ENCODE results near the gene TIGAR. TPM values are rescaled to one million over a fixed set of nuclear protein-coding genes. Genes with fewer than 3 reads are reported as not detected.
A peak's percentile ranks its signal among the peaks of the same experiment; 100 is the strongest.

TIGAR gene, protein sequence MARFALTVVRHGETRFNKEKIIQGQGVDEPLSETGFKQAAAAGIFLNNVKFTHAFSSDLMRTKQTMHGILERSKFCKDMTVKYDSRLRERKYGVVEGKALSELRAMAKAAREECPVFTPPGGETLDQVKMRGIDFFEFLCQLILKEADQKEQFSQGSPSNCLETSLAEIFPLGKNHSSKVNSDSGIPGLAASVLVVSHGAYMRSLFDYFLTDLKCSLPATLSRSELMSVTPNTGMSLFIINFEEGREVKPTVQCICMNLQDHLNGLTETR
- polyA plus RNA-seq (2013, experiment 1 of 2), result 13.7 TPM
- polyA plus RNA-seq (2013, experiment 2 of 2), result 13.9 TPM

DNA sequence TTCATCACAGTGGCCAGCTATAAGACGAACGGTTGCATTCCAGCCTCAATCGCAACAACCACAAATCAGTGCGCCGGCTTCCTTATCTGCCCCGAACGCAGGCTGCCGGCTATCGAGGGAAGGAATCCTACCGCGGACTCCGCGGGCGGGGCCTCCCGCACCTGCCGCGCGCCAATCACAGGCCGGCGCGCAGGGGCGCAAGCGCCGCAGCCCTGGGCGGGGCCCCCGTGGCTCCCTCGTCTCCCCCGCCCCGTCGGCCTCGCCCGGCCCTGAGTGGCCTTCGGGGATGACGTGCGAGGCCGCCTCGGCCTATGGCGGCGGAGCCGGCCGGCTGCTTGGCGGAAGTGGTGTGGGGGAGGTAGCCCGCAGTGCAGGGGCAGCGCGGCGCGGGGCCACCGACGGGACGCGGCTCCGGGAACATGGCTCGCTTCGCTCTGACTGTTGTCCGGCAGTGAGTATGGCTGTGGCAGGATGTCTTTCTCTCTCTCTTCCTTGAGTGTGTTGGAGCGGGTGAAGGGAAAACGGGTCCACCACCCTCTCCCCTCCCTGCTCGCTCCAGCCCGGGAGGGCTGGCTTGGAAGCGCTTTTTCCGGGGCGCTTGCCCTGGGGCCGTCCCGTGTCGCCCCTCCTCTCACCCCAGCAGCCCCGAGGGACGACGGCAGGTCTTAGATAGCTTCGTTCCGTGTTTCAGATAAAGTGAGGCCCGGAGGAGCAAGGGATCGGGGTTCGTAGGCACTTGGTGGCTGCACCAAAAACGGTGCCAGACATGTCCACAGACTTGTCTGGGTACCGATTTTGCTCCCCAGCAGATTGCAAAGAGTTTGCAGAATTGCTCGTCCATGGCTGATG is at the start of gene TIGAR:
Gene TIGAR (plus strand): TSS at position 361 of the 849 bp plus-strand sequence. CDS start 59 bp downstream, at position 420.
- no peak within 1 kb of the TSS for H3K23ac ChIP-seq (ENCODE audit: low read length)
- peak within 1 kb of the TSS; percentile 96 for H3K56ac ChIP-seq (ENCODE audit: low read length)
- H2AK5ac ChIP-seq (ENCODE audit: low read length), result no peak within 1 kb of the TSS
- H3K27me3 ChIP-seq (ENCODE audit: insufficient read depth, low read length, poor library complexity), result no peaks in the 10 kb centered on the region
- peaks cover 11% of the 10 kb centered on the region for H3K79me2 ChIP-seq (ENCODE audit: control insufficient read depth, insufficient read depth, low read length)
- no peak within 1 kb of the TSS for H4K5ac ChIP-seq (ENCODE audit: low read length)
- H2BK5ac ChIP-seq (ENCODE audit: low read length), result no peak within 1 kb of the TSS
- no peak within 1 kb of the TSS for H2BK120ac ChIP-seq (ENCODE audit: low read depth, low read length)
- H3K36me3 ChIP-seq (ENCODE audit: control insufficient read depth, insufficient read depth, low read length), result no peaks in the 10 kb centered on the region
- peaks cover 2% of the 10 kb centered on the region for H3K79me1 ChIP-seq (ENCODE audit: low read length)
- no CpG with 5 or more reads among the region's 76 CpGs for WGBS (ENCODE audit: extremely low coverage, insufficient coverage, low lambda C conversion rate)
- H3K18ac ChIP-seq (ENCODE audit: low read length), result peak within 1 kb of the TSS; percentile 73
- peak within 1 kb of the TSS; percentile 89 for H3K9ac ChIP-seq (ENCODE audit: low read length)
- peak within 1 kb of the TSS; percentile 87 for H3K4me3 ChIP-seq (ENCODE audit: low read length)
- peak within 1 kb of the TSS; percentile 39 for H4K8ac ChIP-seq (ENCODE audit: low read depth, low read length)
- peak; percentile 99 for DNase-seq
- H3K4ac ChIP-seq (ENCODE audit: low read depth, low read length), result peak within 1 kb of the TSS; percentile 25
- no peaks in the 10 kb centered on the region for H3K4me1 ChIP-seq (ENCODE audit: control insufficient read depth, low read depth, low read length)
- no peak within 1 kb of the TSS for H2BK15ac ChIP-seq (replicated peaks; ENCODE audit: low read depth)
- peak within 1 kb of the TSS; percentile 64 for H3K27ac ChIP-seq (ENCODE audit: low read depth, low read length)
- H3K4me2 ChIP-seq (ENCODE audit: low read length), result peak within 1 kb of the TSS; percentile 34

DNA sequence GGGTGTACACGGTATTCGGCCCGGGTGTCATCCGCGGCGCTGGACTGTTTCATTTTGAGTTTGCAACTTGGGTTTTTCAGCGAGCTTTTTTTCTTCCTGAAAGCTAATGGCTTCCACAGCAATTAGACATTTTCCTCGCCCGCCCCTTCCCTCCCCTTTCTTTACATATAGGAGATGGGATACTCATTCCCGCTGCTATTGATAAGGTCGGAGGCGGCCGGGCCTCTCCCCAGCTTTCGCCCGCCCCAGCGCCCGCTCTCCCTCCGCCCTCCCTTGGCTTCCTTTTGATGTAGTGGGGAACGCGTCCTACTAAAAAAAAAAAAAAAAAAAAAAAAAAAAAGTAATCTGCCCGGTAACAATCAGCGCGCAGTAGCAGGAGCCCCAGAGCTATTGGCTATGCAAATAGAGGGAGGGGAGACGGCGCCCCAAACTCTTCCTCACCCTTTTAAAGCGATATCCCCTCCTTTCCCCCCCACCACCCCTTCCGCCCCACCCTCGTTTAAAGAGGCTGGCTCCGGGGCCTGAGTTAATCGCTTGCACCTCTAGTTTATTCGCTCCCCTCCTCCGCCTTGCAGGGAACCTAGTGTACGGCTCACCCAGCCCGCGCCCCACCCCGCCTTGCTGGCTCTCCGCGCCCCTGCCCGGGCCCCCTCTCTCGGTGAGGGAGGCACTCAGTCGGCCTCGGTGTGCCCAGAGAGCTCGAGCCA is 49.1 kb upstream of the TIGAR start:
- H2BK15ac ChIP-seq (replicated peaks; ENCODE audit: low read depth), result no peak overlapping the region
- H2BK5ac ChIP-seq (ENCODE audit: low read length), result peak overlapping the region; percentile 84
- H4K5ac ChIP-seq (ENCODE audit: low read length), result no peak overlapping the region
- H3K36me3 ChIP-seq (ENCODE audit: control insufficient read depth, insufficient read depth, low read length), result peaks cover 2% of the 10 kb centered on the region
- no CpG with 5 or more reads among the region's 43 CpGs for WGBS (ENCODE audit: extremely low coverage, insufficient coverage, low lambda C conversion rate)
- no peaks in the 10 kb centered on the region for H3K27me3 ChIP-seq (ENCODE audit: insufficient read depth, low read length, poor library complexity)
- H3K4me2 ChIP-seq (ENCODE audit: low read length), result peak overlapping the region; percentile 92
- peaks cover 4% of the 10 kb centered on the region for H3K4me1 ChIP-seq (ENCODE audit: control insufficient read depth, low read depth, low read length)
- H3K79me1 ChIP-seq (ENCODE audit: low read length), result no peaks in the 10 kb centered on the region
- H3K79me2 ChIP-seq (ENCODE audit: control insufficient read depth, insufficient read depth, low read length), result peaks cover 29% of the 10 kb centered on the region
- peak overlapping the region; percentile 29 for H3K4me3 ChIP-seq (ENCODE audit: low read length)
- peak; percentile 91 for DNase-seq
- peak overlapping the region; percentile 95 for H3K27ac ChIP-seq (ENCODE audit: low read depth, low read length)
- peak overlapping the region; percentile 97 for H3K56ac ChIP-seq (ENCODE audit: low read length)
- peak overlapping the region; percentile 97 for H3K18ac ChIP-seq (ENCODE audit: low read length)
- H3K9ac ChIP-seq (ENCODE audit: low read length), result peak overlapping the region; percentile 84
- H3K4ac ChIP-seq (ENCODE audit: low read depth, low read length), result peak overlapping the region; percentile 91
- no peak overlapping the region for H2AK5ac ChIP-seq (ENCODE audit: low read length)
- H2BK120ac ChIP-seq (ENCODE audit: low read depth, low read length), result peak overlapping the region; percentile 69
- H4K8ac ChIP-seq (ENCODE audit: low read depth, low read length), result peak overlapping the region; percentile 41
- H3K23ac ChIP-seq (ENCODE audit: low read length), result peak overlapping the region; percentile 90

DNA sequence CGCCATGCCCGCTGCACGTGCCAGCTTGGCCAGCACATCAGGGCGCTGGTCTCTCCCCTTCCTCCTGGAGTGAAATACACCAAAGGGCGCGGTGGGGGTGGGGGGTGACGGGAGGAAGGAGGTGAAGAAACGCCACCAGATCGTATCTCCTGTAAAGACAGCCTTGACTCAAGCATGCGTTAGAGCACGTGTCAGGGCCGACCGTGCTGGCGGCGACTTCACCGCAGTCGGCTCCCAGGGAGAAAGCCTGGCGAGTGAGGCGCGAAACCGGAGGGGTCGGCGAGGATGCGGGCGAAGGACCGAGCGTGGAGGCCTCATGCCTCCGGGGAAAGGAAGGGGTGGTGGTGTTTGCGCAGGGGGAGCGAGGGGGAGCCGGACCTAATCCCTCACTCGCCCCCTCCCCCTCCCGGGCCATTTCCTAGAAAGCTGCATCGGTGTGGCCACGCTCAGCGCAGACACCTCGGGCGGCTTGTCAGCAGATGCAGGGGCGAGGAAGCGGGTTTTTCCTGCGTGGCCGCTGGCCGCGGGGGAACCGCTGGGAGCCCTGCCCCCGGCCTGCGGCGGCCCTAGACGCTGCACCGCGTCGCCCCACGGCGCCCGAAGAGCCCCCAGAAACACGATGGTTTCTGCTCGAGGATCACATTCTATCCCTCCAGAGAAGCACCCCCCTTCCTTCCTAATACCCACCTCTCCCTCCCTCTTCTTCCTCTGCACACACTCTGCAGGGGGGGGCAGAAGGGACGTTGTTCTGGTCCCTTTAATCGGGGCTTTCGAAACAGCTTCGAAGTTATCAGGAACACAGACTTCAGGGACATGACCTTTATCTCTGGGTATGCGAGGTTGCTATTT is 48.4 kb upstream of the TIGAR start:
- no peaks in the 10 kb centered on the region for H3K27me3 ChIP-seq (ENCODE audit: insufficient read depth, low read length, poor library complexity)
- peak; percentile 93 for DNase-seq
- no CpG with 5 or more reads among the region's 62 CpGs for WGBS (ENCODE audit: extremely low coverage, insufficient coverage, low lambda C conversion rate)

DNA sequence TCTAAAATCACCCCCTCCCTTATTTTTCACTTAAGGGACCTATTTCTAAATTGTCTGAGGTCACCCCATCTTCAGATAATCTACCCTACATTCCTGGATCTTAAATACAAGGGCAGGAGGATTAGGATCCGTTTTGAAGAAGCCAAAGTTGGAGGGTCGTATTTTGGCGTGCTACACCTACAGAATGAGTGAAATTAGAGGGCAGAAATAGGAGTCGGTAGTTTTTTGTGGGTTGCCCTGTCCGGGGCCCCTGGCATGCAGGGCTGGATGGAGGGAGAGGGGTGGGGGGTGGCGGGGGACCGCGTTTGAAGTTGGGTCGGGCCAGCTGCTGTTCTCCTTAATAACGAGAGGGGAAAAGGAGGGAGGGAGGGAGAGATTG is 47.8 kb upstream of the TIGAR start:
- peaks cover 43% of the 10 kb centered on the region for H3K79me2 ChIP-seq (ENCODE audit: control insufficient read depth, insufficient read depth, low read length)
- H3K4me2 ChIP-seq (ENCODE audit: low read length), result peak overlapping the region; percentile 89
- H4K8ac ChIP-seq (ENCODE audit: low read depth, low read length), result no peak overlapping the region
- peak overlapping the region; percentile 68 for H3K23ac ChIP-seq (ENCODE audit: low read length)
- peaks cover 12% of the 10 kb centered on the region for H3K36me3 ChIP-seq (ENCODE audit: control insufficient read depth, insufficient read depth, low read length)
- peaks cover 8% of the 10 kb centered on the region for H3K79me1 ChIP-seq (ENCODE audit: low read length)
- H3K4me1 ChIP-seq (ENCODE audit: control insufficient read depth, low read depth, low read length), result peaks cover 11% of the 10 kb centered on the region
- H3K18ac ChIP-seq (ENCODE audit: low read length), result peak overlapping the region; percentile 94
- no peak overlapping the region for H4K5ac ChIP-seq (ENCODE audit: low read length)
- DNase-seq, result no peak
- H3K4me3 ChIP-seq (ENCODE audit: low read length), result peak overlapping the region; percentile 35
- H3K27ac ChIP-seq (ENCODE audit: low read depth, low read length), result peak overlapping the region; percentile 95
- no CpG with 5 or more reads among the region's 10 CpGs for WGBS (ENCODE audit: extremely low coverage, insufficient coverage, low lambda C conversion rate)
- no peaks in the 10 kb centered on the region for H3K27me3 ChIP-seq (ENCODE audit: insufficient read depth, low read length, poor library complexity)
- H2BK120ac ChIP-seq (ENCODE audit: low read depth, low read length), result peak overlapping the region; percentile 63
- H2AK5ac ChIP-seq (ENCODE audit: low read length), result no peak overlapping the region
- peak overlapping the region; percentile 77 for H3K4ac ChIP-seq (ENCODE audit: low read depth, low read length)
- H3K9ac ChIP-seq (ENCODE audit: low read length), result peak overlapping the region; percentile 84
- no peak overlapping the region for H2BK5ac ChIP-seq (ENCODE audit: low read length)
- peak overlapping the region; percentile 39 for H2BK15ac ChIP-seq (replicated peaks; ENCODE audit: low read depth)
- peak overlapping the region; percentile 97 for H3K56ac ChIP-seq (ENCODE audit: low read length)

More for the DNA sequence above, 48.4 kb upstream of the TIGAR start:
- peak overlapping the region; percentile 39 for H2BK15ac ChIP-seq (replicated peaks; ENCODE audit: low read depth)
- H3K79me1 ChIP-seq (ENCODE audit: low read length), result peaks cover 5% of the 10 kb centered on the region
- H2BK120ac ChIP-seq (ENCODE audit: low read depth, low read length), result peak overlapping the region; percentile 63
- peak overlapping the region; percentile 70 for H2BK5ac ChIP-seq (ENCODE audit: low read length)
- peak overlapping the region; percentile 95 for H3K27ac ChIP-seq (ENCODE audit: low read depth, low read length)
- H3K79me2 ChIP-seq (ENCODE audit: control insufficient read depth, insufficient read depth, low read length), result peaks cover 36% of the 10 kb centered on the region
- H3K4me3 ChIP-seq (ENCODE audit: low read length), result peak overlapping the region; percentile 7
- H3K9ac ChIP-seq (ENCODE audit: low read length), result peak overlapping the region; percentile 84
- peak overlapping the region; percentile 77 for H3K4ac ChIP-seq (ENCODE audit: low read depth, low read length)
- H3K56ac ChIP-seq (ENCODE audit: low read length), result peak overlapping the region; percentile 97
- H4K5ac ChIP-seq (ENCODE audit: low read length), result peak overlapping the region; percentile 27
- H4K8ac ChIP-seq (ENCODE audit: low read depth, low read length), result peak overlapping the region; percentile 41
- H3K23ac ChIP-seq (ENCODE audit: low read length), result peak overlapping the region; percentile 90
- H3K36me3 ChIP-seq (ENCODE audit: control insufficient read depth, insufficient read depth, low read length), result peaks cover 7% of the 10 kb centered on the region
- no peak overlapping the region for H2AK5ac ChIP-seq (ENCODE audit: low read length)
- H3K4me2 ChIP-seq (ENCODE audit: low read length), result peak overlapping the region; percentile 89
- H3K4me1 ChIP-seq (ENCODE audit: control insufficient read depth, low read depth, low read length), result peaks cover 9% of the 10 kb centered on the region
- peak overlapping the region; percentile 94 for H3K18ac ChIP-seq (ENCODE audit: low read length)

All from mesendoderm (in vitro differentiated cells).